ENCODE measurements around the gene MYOCOS. TPM values are rescaled to one million over a fixed set of nuclear protein-coding genes. Genes with fewer than 3 reads are reported as not detected.
"Not testable (repeated sequence)": the region's sequence is repeated elsewhere in the genome, so short reads cannot be mapped to it uniquely, and the experiment has no call there.

Gene MYOCOS
- total RNA-seq, 1 experiment from 2014 or later, result not detected

GRCh38 chr1:171596705-171597104, 25.3 kb upstream of the MYOCOS start:
- Histone ChIP-seq H3K9ac (ENCODE audit: low read length) (no peak overlapping the region), H3K4me1 (ENCODE audit: insufficient read depth, low read length) (no peaks in the 10 kb centered on the region), H3K4me2 (ENCODE audit: low read length) (no peak overlapping the region), H2AFZ (ENCODE audit: low read length) (no peak overlapping the region), H3K9me3 (ENCODE audit: low read length) (no peaks in the 10 kb centered on the region), H3K79me2 (ENCODE audit: low read length) (no peaks in the 10 kb centered on the region), H3K9me2 (replicated peaks; ENCODE audit: low read length) (no peaks in the 10 kb centered on the region), H3K36me3 (ENCODE audit: low read depth, low read length) (peaks cover 31% of the 10 kb centered on the region), H3K4me3 (ENCODE audit: low read length) (no peak overlapping the region), H4K20me1 (ENCODE audit: low read length) (no peaks in the 10 kb centered on the region), H3K27ac (ENCODE audit: low read length) (no peak overlapping the region), H3F3A (ENCODE audit: low read length, unreplicated experiment) (peaks cover 7% of the 10 kb centered on the region), H3K27me3 (ENCODE audit: low read length) (no peaks in the 10 kb centered on the region)
- no TSS peak for BruUV-seq (replicated peaks)
- TF ChIP-seq EZH2 (IDR thresholded peaks at IDR 0.05; ENCODE audit: low read length, unreplicated experiment), result no peak
- TF ChIP-seq CTCF (conservative IDR thresholded peaks at IDR 0.05; ENCODE audit: low read depth, low read length), result no peak
- TF ChIP-seq EZH2phosphoT487 (IDR thresholded peaks at IDR 0.05; ENCODE audit: borderline replicate concordance, low read length), result no peak
- ATAC-seq (no peak), DNase-seq (no peak)
- ChIA-PET POLR2A (ENCODE audit: unreplicated experiment) (no interaction called here), CTCF (no interaction called here)
- intact Hi-C loops (cut with micrococcal nuclease), result no loop called here

GRCh38 chr1:171597203-171597602, 24.8 kb upstream of the MYOCOS start:
- Histone ChIP-seq H3K27me3 (ENCODE audit: low read length) (no peaks in the 10 kb centered on the region), H3F3A (ENCODE audit: low read length, unreplicated experiment) (peaks cover 7% of the 10 kb centered on the region), H3K4me2 (ENCODE audit: low read length) (no peak overlapping the region), H3K4me1 (ENCODE audit: insufficient read depth, low read length) (no peaks in the 10 kb centered on the region), H3K27ac (ENCODE audit: low read length) (no peak overlapping the region), H3K4me3 (ENCODE audit: low read length) (no peak overlapping the region), H4K20me1 (ENCODE audit: low read length) (no peaks in the 10 kb centered on the region), H3K36me3 (ENCODE audit: low read depth, low read length) (peaks cover 26% of the 10 kb centered on the region), H3K9me3 (ENCODE audit: low read length) (no peaks in the 10 kb centered on the region), H3K79me2 (ENCODE audit: low read length) (no peaks in the 10 kb centered on the region), H3K9me2 (replicated peaks; ENCODE audit: low read length) (no peaks in the 10 kb centered on the region), H3K9ac (ENCODE audit: low read length) (no peak overlapping the region), H2AFZ (ENCODE audit: low read length) (no peak overlapping the region)
- DNase-seq (no peak), ATAC-seq (no peak)
- POLR2A ChIA-PET (ENCODE audit: unreplicated experiment), result no interaction called here
- intact Hi-C loops (cut with micrococcal nuclease), result no loop called here
- BruUV-seq (replicated peaks), result no TSS peak
- CTCF ChIA-PET, result no interaction called here
- TF ChIP-seq CTCF (conservative IDR thresholded peaks at IDR 0.05; ENCODE audit: low read depth, low read length) (no peak), EZH2phosphoT487 (IDR thresholded peaks at IDR 0.05; ENCODE audit: borderline replicate concordance, low read length) (no peak), EZH2 (IDR thresholded peaks at IDR 0.05; ENCODE audit: low read length, unreplicated experiment) (no peak)

- POLR2A ChIA-PET (ENCODE audit: unreplicated experiment), result interaction anchor here (0.7 kb wide), 1 partner anchor 46 kb away, joined by 8 read pairs; no protein-coding TSS in a partner anchor
- CTCF ChIA-PET, result interaction anchor here (0.7 kb wide), 1 partner anchor 116 kb away, joined by 6 read pairs; no protein-coding TSS in a partner anchor
- H2AFZ ChIP-seq (ENCODE audit: low read length); H3F3A ChIP-seq (ENCODE audit: low read length, unreplicated experiment); H4K20me1 ChIP-seq (ENCODE audit: low read length); intact Hi-C loops (cut with micrococcal nuclease); DNase-seq; H3K36me3 ChIP-seq (ENCODE audit: low read depth, low read length); H3K9me3 ChIP-seq (ENCODE audit: low read length); BruUV-seq (replicated peaks); H3K9me2 ChIP-seq (replicated peaks; ENCODE audit: low read length); H3K27me3 ChIP-seq (ENCODE audit: low read length); H3K27ac ChIP-seq (ENCODE audit: low read length); ATAC-seq; H3K79me2 ChIP-seq (ENCODE audit: low read length); H3K4me2 ChIP-seq (ENCODE audit: low read length); H3K4me1 ChIP-seq (ENCODE audit: insufficient read depth, low read length); H3K9ac ChIP-seq (ENCODE audit: low read length); H3K4me3 ChIP-seq (ENCODE audit: low read length): not testable (repeated sequence)
Measured at GRCh38 chr1:171600310-171600709, 21.7 kb upstream of the MYOCOS start.
